Ovary (tissue), 3 donors: ENCODE measurements around the gene TMEM82.

Experiments used
- EP300 ChIP-seq: sonication (generic); formaldehyde crosslinking; IDR thresholded peaks from one replicate; pipeline ENCODE4 v1.6.1; 2017; ENCODE audit warnings: antibody characterized with exemption
- POLR2A ChIP-seq: fragments of 450-650 bp; IDR thresholded peaks from one replicate; pipeline ENCODE4 v1.6.1; 2017; ENCODE audit warnings: antibody characterized with exemption, mild to moderate bottlenecking, moderate library complexity
- TF ChIP-seq, protein P1 (sequence below), 3 donors: fragments of 450-650 bp in 2 of 3; fragments of 200-600 bp in 1 of 3; IDR thresholded peaks; one replicate each; pipeline versions ENCODE4 v1.5.1 to v1.8.0; 2016 to 2022; ENCODE audit warnings: antibody characterized with exemption in 3 of 3, mild to moderate bottlenecking in 1 of 3
- donor health status: DM: no; HTN: no; CAD: no.

DNA sequence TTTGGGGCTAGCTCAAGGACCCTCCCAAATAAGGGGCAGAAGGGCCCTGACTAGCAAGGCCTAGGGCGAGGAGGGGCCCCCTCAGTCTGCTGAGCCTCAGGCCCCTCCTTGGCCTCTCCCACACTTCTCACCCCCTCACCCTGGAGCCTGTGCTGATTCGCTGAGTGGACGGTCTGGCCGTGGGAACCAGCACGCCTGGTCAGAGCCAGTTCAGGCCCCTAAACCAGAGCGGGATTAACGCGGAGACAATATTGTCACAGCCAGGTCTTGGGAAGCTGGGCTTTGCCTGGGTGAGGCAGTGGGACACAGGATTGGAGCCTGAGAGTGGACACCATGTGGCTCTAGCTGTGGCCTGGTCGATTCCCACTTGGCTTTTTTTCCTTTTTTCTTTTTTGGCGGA lies 11.5 kb downstream of the TMEM82 start:
- TF ChIP-seq, protein P1, sequence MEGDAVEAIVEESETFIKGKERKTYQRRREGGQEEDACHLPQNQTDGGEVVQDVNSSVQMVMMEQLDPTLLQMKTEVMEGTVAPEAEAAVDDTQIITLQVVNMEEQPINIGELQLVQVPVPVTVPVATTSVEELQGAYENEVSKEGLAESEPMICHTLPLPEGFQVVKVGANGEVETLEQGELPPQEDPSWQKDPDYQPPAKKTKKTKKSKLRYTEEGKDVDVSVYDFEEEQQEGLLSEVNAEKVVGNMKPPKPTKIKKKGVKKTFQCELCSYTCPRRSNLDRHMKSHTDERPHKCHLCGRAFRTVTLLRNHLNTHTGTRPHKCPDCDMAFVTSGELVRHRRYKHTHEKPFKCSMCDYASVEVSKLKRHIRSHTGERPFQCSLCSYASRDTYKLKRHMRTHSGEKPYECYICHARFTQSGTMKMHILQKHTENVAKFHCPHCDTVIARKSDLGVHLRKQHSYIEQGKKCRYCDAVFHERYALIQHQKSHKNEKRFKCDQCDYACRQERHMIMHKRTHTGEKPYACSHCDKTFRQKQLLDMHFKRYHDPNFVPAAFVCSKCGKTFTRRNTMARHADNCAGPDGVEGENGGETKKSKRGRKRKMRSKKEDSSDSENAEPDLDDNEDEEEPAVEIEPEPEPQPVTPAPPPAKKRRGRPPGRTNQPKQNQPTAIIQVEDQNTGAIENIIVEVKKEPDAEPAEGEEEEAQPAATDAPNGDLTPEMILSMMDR (IDR thresholded peaks at IDR 0.05) = no peak
- TF ChIP-seq POLR2A (no peak), EP300 (no peak)
